Measurements from ENCODE around the gene MPZL1.

DNA sequence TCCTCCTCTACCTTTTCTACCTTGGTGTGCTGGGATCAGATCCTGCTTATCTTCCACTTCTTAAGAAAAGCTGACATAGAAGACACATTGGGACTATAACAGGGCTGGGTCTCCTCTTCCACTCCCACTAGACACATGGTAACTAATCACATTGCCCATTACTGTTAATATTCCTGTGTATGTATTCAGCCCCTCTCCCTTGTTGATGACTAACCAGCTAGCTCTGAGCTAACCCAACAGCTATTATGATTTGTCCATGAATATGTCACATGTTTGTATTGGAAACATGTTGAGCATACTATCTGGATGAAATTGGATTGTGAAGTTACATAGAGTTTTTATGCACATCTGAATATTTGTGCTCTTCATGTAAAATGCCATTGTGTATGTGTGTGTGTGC, 52.9 kb downstream of the MPZL1 start:
- TF ChIP-seq POLR2A (IDR thresholded peaks at IDR 0.05): no peak
- no peak for TF ChIP-seq CTCF (IDR thresholded peaks at IDR 0.05)
